CD4-positive, alpha-beta T cell treated with Interleukin-17A for 1 hour (primary cell): ENCODE data around the gene PM20D2.

Experiments used
- DNase-seq: peaks from one replicate; pipeline ENCODE4 v3.0.0-alpha.2; 2020

Gene PM20D2

DNA sequence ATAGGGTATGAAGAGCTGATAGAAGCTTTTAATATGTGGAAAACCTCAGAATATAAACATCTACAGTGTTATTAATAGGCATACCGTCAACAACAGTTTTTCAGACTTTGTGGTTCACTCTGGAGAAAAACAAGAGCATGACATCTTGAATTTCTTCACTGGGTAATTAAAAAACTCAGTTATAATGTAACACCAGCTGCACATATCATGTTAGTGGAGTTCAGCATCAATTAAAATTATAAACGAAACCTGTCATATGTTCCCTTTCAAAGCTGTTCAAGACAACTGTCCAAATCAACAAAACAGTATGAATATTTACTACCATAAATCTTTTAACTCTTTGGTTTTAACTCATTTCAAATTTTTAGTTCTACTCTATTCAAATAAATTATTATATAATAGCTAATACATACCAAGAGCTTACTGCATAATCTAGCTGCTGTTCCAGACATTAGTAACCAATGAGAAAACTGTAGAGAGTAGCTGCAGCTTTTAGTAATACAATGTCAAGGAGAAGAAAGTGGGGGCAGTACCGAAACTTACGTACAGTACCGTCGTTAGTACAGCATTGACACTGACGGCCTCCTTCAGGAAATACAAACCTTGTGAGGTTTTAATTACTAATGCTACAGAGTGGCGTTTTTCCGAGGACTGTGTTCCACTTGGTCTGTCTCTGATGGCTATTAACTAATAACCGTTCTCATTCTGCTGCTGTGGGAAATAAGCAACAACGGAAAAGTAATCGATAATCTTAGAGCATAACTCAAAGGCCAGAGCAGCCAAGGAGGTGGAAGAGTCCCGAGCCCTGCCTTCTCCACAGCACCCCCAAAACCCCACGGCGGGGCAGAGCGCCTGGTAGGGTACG is 532 bp upstream of the PM20D2 start:
- peak; percentile 59 for DNase-seq

DNA sequence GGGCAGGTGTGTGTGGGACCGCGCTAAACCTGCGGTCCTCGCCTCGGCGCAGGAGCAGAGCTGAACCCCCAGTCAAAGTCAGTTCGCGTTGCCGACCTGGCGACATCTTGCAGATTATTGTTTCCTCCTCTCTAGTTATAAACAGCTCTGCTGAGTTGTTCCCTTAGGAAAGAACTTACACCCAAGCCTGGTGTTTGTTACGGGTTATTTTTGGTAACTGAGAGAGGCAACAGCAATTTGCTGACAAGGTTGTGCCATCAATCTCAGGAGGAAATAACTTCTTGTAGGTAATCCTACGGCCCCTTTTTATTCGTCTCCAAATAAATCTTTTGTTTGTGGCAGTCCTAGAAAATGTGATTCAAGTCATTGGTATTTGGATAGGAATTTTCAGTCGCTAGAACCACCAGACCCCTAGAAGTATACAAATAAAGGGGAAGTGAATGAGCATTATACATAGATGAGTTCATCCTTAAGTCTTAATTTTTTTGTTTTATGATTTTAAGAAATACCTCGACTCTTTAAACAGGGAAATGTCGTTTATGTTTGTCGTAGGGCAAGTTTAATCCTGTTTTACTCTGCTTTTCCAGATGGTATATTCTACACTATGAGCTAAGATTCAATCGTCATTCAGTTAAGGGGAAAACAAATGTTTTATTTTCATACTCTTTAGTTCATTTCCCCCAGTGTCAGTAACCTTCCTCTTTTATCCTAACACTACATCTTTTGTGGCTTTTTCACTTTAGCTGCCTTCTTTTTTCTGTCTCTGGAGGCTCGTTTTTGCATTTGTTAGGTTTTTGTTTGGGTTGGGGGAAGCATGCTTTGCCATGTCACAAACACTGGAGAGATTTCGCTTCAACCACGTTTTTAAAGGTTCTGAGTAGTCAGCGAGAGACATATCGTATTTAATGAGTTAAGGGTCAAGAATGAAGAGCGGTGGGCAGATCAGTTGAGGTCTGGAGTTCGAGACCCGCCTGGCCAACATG is 1.2 kb downstream of the PM20D2 start:
- DNase-seq = peak; percentile 37

GRCh38 chr6:89148016-89148750 is 2.3 kb downstream of the PM20D2 start:
- DNase-seq = no peak

GRCh38 chr6:89154131-89154530 is 8.3 kb downstream of the PM20D2 start:
- DNase-seq = no peak

DNA sequence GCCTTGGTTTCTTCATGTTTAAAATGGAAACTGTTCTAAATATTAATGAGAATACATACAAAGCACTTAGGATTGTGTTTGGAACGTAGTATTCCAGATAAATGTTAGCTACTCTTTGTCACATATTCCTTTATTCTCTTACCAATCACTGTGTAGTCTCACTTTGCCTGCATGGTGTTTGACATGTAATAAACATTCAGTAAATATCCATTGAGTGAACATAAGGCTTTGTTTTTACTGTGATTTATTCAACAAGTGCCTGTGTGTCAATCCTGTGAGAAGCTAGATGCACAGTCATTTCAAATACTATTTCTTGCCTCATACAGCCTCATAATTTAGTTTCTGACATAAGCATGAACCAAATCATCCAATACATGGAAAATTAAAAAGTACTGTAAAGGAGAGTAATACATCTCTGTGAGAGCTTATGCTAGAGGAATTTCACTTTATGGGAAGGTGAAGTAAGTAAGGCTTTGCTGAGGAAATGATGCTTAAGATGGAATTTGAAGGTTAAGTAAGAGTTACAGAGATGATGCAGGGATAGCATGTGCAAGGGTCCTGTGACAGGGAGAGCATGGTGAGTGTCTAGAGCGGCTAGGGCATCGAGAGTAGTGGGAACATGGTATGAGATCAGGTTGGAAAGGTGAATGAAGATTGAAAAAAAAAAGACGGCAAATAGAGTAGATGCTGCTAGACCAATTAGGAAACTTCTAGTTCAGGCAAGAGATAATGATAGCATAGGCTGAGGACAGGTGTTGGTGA is 14.7 kb downstream of the PM20D2 start:
- no peak for DNase-seq

- no peak for DNase-seq
These were observed 15.6 kb downstream of the PM20D2 start for GRCh38 chr6:89161326-89162046.

DNA sequence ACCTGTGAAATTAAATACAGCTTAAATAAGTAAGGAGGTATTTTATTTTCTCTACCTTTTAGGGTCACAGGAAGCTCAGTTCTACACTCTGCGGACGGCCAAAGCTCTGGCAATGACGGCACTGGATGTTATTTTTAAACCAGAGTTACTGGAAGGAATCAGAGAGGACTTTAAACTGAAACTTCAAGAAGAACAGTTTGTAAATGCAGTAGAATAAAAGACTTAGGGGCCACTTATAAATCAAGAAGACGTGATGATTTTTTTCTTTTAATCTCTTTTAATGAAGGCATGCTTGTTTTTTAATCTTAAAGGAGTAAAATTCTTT is 16.2 kb downstream of the PM20D2 start:
- DNase-seq = no peak

DNA sequence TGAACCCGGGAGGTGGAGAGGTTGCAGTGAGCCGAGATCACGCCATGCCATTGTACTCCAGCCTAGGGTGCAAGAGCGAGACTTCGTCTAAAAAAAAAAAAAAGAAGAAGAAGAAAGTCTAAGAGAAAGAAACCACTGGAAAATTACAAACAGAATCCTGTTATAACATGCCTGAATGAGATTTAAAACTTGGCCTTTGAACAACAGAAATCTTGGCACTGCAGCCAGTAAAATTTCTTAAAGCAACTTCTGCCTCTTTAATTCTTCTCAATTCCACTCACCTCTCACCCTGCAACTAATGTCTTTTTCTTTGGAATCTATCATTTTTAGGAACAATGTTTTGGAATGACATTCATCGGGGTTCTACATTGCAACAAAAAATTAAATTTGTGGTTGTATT is 26.3 kb downstream of the PM20D2 start:
- DNase-seq = no peak

GRCh38 chr6:89173634-89174033 is 27.8 kb downstream of the PM20D2 start:
- DNase-seq = no peak

DNA sequence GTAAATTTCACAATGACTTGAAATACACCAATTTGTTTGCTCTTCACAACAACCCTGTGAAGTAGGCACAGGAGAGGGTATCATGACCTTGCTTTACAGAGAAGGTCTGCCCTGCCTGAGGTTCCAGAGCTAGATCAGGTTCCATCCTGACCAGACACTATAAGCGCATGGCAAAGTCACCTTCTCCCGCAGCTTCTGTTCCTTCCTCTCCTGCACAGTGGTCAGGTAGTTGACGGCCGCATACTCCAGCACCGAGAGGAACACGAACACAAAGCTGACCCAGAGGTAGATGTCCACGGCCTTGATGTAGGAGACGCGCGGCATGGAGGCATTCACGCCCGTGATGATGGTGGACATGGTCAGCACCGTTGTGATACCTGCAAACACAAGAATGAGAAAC is 34.3 kb downstream of the PM20D2 start:
- no peak for DNase-seq

DNA sequence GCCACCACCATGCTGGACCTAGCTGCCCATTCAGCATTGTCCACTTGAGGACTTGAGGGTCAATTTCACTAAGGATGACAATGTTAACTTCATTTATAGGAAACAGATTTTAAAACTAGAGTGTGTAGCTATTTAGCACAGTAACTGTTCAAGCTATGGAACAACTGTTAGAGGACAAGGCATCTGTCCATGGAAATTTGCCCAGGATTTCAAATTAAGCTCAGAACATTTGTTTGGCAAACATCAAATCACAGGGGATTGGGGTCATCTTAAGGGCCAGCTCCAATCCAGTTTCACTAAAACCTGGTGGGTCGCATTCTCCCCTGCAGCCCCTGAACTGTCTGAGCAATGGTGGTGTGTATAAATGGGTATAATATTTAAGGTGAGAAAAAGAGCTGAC is 35.1 kb downstream of the PM20D2 start:
- no peak for DNase-seq

DNA sequence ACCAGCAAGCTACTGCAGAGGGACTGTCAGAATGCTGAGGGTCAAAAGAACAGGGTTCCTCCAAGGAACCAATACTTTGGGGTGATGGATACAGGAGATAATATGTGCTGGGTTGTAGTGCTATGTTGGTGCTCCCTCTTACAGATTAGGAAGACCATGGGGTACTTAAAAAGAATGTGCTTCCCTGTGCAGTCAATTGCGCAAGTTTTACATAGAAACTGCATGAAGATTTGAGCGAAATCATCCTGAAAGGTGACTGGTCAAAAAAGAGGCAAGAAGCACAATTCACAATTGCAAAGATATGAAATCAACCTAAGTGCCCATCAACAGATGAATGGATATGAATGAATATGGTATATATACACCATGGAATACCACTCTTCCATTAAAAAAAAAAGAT is 37.4 kb downstream of the PM20D2 start:
- no peak for DNase-seq

GRCh38 chr6:89184344-89184743 is 38.5 kb downstream of the PM20D2 start:
- no peak for DNase-seq

DNA sequence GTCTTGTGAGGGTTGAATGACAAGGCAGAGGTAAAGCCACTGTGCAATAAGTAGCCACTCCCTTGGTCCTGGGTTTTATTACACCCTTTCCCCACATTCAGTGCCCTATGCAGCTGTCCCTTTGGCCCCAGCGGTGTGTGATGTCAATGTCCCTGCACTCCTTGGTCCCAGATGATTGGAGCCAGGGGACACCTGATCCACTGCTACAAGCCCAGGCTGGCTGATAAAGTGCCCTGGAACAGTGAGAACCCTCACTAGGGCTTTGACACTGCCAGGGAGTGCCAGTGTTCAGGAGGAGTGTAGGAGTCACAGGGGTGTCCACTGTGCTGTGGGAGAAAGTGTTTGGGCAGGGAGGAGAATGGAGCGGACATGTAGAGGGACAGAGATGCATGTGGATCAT is 40.9 kb downstream of the PM20D2 start:
- DNase-seq = no peak

- DNase-seq = no peak
These were observed 41.6 kb downstream of the PM20D2 start for GRCh38 chr6:89187504-89187903.

DNA sequence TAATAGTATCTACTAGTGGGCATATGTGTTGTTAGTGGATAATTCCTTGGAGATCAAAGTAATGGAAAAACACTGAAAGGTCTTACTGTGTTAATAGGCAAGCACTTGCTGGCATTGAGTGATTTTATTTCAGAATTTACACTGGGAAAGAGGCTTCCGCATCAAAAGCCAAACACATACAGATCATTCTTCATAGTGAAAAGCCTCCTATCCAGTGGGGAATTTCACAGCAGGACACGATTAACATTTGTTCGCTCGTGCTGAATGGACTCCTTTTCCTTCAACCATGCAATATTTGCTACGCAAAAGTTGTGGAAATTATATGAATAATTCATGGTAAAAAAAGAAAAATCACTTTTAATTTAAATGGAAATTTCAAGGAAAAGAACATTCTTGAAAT is 44.9 kb downstream of the PM20D2 start:
- no peak for DNase-seq

GRCh38 chr6:89194559-89194958 is 48.7 kb downstream of the PM20D2 start:
- no peak for DNase-seq

- no peak for DNase-seq
These were observed 51.3 kb downstream of the PM20D2 start for GRCh38 chr6:89197141-89197540.

DNA sequence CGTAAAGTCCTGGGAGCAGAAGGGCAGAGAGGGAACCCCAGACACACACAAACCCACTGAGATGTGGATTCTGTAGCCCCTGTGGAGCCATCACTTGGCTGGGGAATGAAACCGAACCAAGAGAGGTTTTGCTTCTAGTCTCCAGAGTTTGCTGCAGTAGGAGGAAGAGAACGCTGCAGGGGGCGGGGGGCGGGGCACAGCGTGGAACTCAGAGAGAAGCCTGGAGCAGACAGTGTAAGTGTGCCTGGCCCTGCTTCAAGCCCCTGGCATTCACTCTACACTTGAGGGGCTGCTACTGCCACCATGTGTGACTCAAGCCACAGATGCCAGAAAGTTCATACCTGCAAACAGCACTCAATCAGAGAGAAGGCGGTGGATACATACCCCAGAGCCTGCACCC is 52.4 kb downstream of the PM20D2 start:
- no peak for DNase-seq

GRCh38 chr6:89199579-89199978 is 53.7 kb downstream of the PM20D2 start:
- DNase-seq = no peak

DNA sequence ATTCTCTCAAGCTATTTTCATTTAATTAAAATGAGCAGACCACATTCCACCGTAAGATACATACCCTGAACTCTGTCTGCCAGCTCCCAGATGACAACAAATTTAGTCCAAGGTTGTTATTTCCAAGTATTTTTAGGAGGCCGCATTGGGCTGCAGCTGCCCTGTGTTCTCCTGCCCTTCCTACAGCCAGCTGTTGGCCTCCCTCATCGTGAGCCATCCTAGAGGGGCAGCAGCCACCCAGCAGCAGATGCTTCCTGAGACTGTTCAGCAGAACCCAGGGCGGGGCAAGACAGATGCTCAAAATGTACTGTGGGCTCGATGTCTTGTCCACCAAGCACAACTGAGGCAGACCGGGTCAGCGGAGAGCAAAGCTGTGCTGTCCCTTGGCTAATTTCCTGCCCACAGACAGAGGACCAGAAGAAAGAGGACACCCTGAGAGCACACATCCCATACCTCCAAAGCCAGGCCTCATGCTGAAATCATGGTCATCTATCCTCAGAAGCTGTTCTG is 54.9 kb downstream of the PM20D2 start:
- no peak for DNase-seq

- DNase-seq = no peak
These were observed 58.2 kb downstream of the PM20D2 start for GRCh38 chr6:89204096-89204495.
